GM12801 (cell line): Measurements from ENCODE around the gene MPHOSPH6.

Experiments
- CTCF ChIP-seq: IDR thresholded peaks from one replicate; pipeline ENCODE4 v1.5.1; 2011; ENCODE audit warnings: control low read depth; ENCODE audit not compliant: insufficient read length; ENCODE audit errors: extremely low read depth

Gene MPHOSPH6

GRCh38 chr16:82160226-82160625 is 9.8 kb downstream of the MPHOSPH6 start:
- TF ChIP-seq CTCF, result no peak

GRCh38 chr16:82157836-82158235 is 12.2 kb downstream of the MPHOSPH6 start:
- no peak for TF ChIP-seq CTCF

GRCh38 chr16:82157534-82157812 is 12.6 kb downstream of the MPHOSPH6 start:
- TF ChIP-seq CTCF, result no peak

- TF ChIP-seq CTCF, result no peak
Measured at GRCh38 chr16:82156761-82157533, 13.1 kb downstream of the MPHOSPH6 start.

GRCh38 chr16:82152641-82153112 is 17.3 kb downstream of the MPHOSPH6 start:
- no peak for TF ChIP-seq CTCF

- no peak for TF ChIP-seq CTCF
Measured at GRCh38 chr16:82152196-82152595, 17.8 kb downstream of the MPHOSPH6 start.

- no peak for TF ChIP-seq CTCF
Measured at GRCh38 chr16:82150549-82150948, 19.5 kb downstream of the MPHOSPH6 start.
